A673 (cell line): Measurements from ENCODE around the gene INHBE. TPM values are rescaled to one million over a fixed set of nuclear protein-coding genes. Genes with fewer than 3 reads are reported as not detected.

Experiments
- BruUV-seq: library from RNA; stranded (reverse); fragments of 400-500 nt; replicated peaks from 2 replicates; lab custom pipeline; 2021; lab: Mats Ljungman, UMichigan
- CTCF ChIA-PET: fragments of 300-600 bp; sonication (Branson Sonifier 250); formaldehyde crosslinking; loops from one replicate; lab custom pipeline; 2022; ENCODE audit warnings: antibody characterized with exemption; lab: Charles Lee
- POLR2A ChIA-PET: fragments of 300-600 bp; sonication (Branson Sonifier 250); formaldehyde crosslinking; loops from one replicate; lab custom pipeline; 2022; ENCODE audit warnings: antibody characterized with exemption; ENCODE audit not compliant: low non-redundant PET; lab: Charles Lee
- DNase-seq: peaks from one replicate; pipeline ENCODE4 v3.0.0-alpha.2; 2015; ENCODE audit warnings: low spot score
- H3K27ac ChIP-seq: fragments of 200-600 bp; sonication (generic); 2 replicates; pipeline ENCODE4 v1.5.1; 2016; ENCODE audit warnings: mixed run types, low read depth, mild to moderate bottlenecking, mixed read lengths, antibody characterized with exemption, low read length; ENCODE audit not compliant: poor library complexity, severe bottlenecking
- H3K27me3 ChIP-seq: fragments of 200-600 bp; sonication (generic); replicated peaks from 2 replicates; pipeline ENCODE4 v1.6.1; 2017; ENCODE audit warnings: mixed run types, low read depth, mild to moderate bottlenecking, mixed read lengths, antibody characterized with exemption, low read length; ENCODE audit not compliant: insufficient read depth, poor library complexity
- H3K36me3 ChIP-seq: fragments of 200-600 bp; sonication (generic); 2 replicates; pipeline ENCODE4 v1.6.1; 2016; ENCODE audit warnings: mixed run types, mild to moderate bottlenecking, mixed read lengths, antibody characterized with exemption, low read length; ENCODE audit not compliant: insufficient read depth, poor library complexity, severe bottlenecking
- H3K4me1 ChIP-seq: fragments of 200-600 bp; sonication (generic); 2 replicates; pipeline ENCODE4 v1.6.1; 2017; ENCODE audit warnings: mixed run types, mild to moderate bottlenecking, mixed read lengths, antibody characterized with exemption, low read length; ENCODE audit not compliant: insufficient read depth, poor library complexity, severe bottlenecking
- H3K4me3 ChIP-seq: fragments of 200-600 bp; sonication (generic); 2 replicates; pipeline ENCODE4 v1.5.1; 2016; ENCODE audit warnings: low read depth, mixed run types, mild to moderate bottlenecking, mixed read lengths, low read length; ENCODE audit not compliant: poor library complexity, severe bottlenecking
- H3K9me3 ChIP-seq: fragments of 200-600 bp; sonication (generic); 2 replicates; pipeline ENCODE4 v1.6.1; 2016; ENCODE audit warnings: mixed run types, low read depth, mild to moderate bottlenecking, mixed read lengths, antibody characterized with exemption, low read length; ENCODE audit not compliant: poor library complexity, severe bottlenecking
- CTCF ChIP-seq: fragments of 300-800, 200-600 bp; sonication (generic); conservative IDR thresholded peaks from 2 replicates; pipeline ENCODE4 v1.5.1; 2017; ENCODE audit warnings: low read depth, mild to moderate bottlenecking, antibody characterized with exemption, low read length, moderate library complexity, mixed read lengths
- EZH2 ChIP-seq: fragments of 200-600 bp; sonication (generic); IDR thresholded peaks from 2 replicates; pipeline ENCODE4 v1.6.1; 2017; ENCODE audit warnings: borderline replicate concordance, low read depth, mild to moderate bottlenecking, mixed read lengths, antibody characterized with exemption, low read length; ENCODE audit not compliant: poor library complexity, severe bottlenecking
- intact Hi-C: fragments of 100-400 bp; cut with micrococcal nuclease; formaldehyde crosslinking; loops from one replicate; pipeline ENCODE4 v1.10.0; 2022; ENCODE audit not compliant: unreplicated experiment
- total RNA-seq: library from RNA; stranded (reverse); gene quantifications from 2 replicates; pipeline ENCODE4 v1.2.3, GENCODE V29; 2021

INHBE gene
- total RNA-seq, 1 experiment from 2014 or later, result 0.62 TPM

- intact Hi-C loops, result loop anchor here (5.0 kb wide), 1 partner anchor 280 kb away; no protein-coding TSS in a partner anchor
- BruUV-seq, result no TSS peak
- POLR2A ChIA-PET, result no interaction called here
These were observed 7.3 kb downstream of the INHBE start for GRCh38 chr12:57462251-57462911.

GRCh38 chr12:57462912-57463253, 7.8 kb downstream of the INHBE start:
- DNase-seq, result no peak
- BruUV-seq, result no TSS peak
- intact Hi-C loops, result loop anchor here (5.0 kb wide), 1 partner anchor 279 kb away; no protein-coding TSS in a partner anchor
- POLR2A ChIA-PET, result no interaction called here
- Histone ChIP-seq H3K4me1 (peaks cover 23% of the 10 kb centered on the region), H3K9me3 (no peaks in the 10 kb centered on the region), H3K27ac (peak overlapping the region; percentile 85), H3K4me3 (no peak overlapping the region), H3K27me3 (no peaks in the 10 kb centered on the region), H3K36me3 (no peaks in the 10 kb centered on the region)
- no peak for TF ChIP-seq EZH2
- TF ChIP-seq CTCF, result no peak
- CTCF ChIA-PET, result no interaction called here

More at GRCh38 chr12:57462251-57462911, 7.3 kb downstream of the INHBE start:
- TF ChIP-seq EZH2 (no peak), CTCF (peak; percentile 99)
- Histone ChIP-seq H3K9me3 (no peaks in the 10 kb centered on the region), H3K4me3 (peak overlapping the region; percentile 60), H3K4me1 (peaks cover 28% of the 10 kb centered on the region), H3K27ac (peak overlapping the region; percentile 85), H3K27me3 (no peaks in the 10 kb centered on the region), H3K36me3 (no peaks in the 10 kb centered on the region)
- CTCF ChIA-PET, result interaction anchor here (1.2 kb wide), 1 partner anchor 21 kb away, joined by 3 read pairs; no protein-coding TSS in a partner anchor
- DNase-seq, result peak; percentile 95

GRCh38 chr12:57464569-57464968, 9.5 kb downstream of the INHBE start:
- TF ChIP-seq CTCF, result no peak
- no peak for TF ChIP-seq EZH2
- ChIA-PET POLR2A (no interaction called here), CTCF (interaction anchor here (0.5 kb wide), 1 partner anchor 251 kb away, joined by 7 read pairs; no protein-coding TSS in a partner anchor)
- Histone ChIP-seq H3K36me3 (no peaks in the 10 kb centered on the region), H3K27me3 (no peaks in the 10 kb centered on the region), H3K9me3 (no peaks in the 10 kb centered on the region), H3K4me1 (peaks cover 13% of the 10 kb centered on the region), H3K4me3 (no peak overlapping the region), H3K27ac (no peak overlapping the region)
- intact Hi-C loops, result loop anchor here (5.0 kb wide), 1 partner anchor 278 kb away; no protein-coding TSS in a partner anchor
- no peak for DNase-seq
- BruUV-seq, result no TSS peak
